Testis (tissue), 3 donors: Measurements from ENCODE around the gene DUSP8. TPM values are rescaled to one million over a fixed set of nuclear protein-coding genes. Genes with fewer than 3 reads are reported as not detected.

ENCODE experiments used
- DNase-seq: peaks from one replicate; pipeline ENCODE4 v3.0.0-alpha.2; 2019
- H3K27ac ChIP-seq, 2 donors: fragments of 200-600 bp; sonication (generic); one replicate each; pipeline ENCODE4 v1.5.1; 2019
- H3K27me3 ChIP-seq: fragments of 200-600 bp; sonication (generic); one replicate; pipeline ENCODE4 v1.5.1; 2019
- H3K36me3 ChIP-seq: fragments of 200-600 bp; sonication (generic); one replicate; pipeline ENCODE4 v1.5.1; 2017; ENCODE audit warnings: low read depth; ENCODE audit errors: missing control alignments
- H3K4me1 ChIP-seq: fragments of 200-600 bp; sonication (generic); one replicate; pipeline ENCODE4 v1.5.1; 2019
- H3K4me3 ChIP-seq, 2 donors: fragments of 200-600 bp; sonication (generic); one replicate each; pipeline ENCODE4 v1.5.1; 2017 to 2019
- H3K9me3 ChIP-seq: fragments of 200-600 bp; sonication (generic); one replicate; pipeline ENCODE4 v1.5.1; 2017
- CTCF ChIP-seq, 3 experiments: fragments of 450-650 bp in 2 of 3; fragments of 200-600 bp in 1 of 3; sonication (generic) in 1 of 3; IDR thresholded peaks; one replicate each; pipeline ENCODE4 v1.5.1; 2016 to 2019; ENCODE audit warnings: antibody characterized with exemption in 3 of 3, mild to moderate bottlenecking in 2 of 3, moderate library complexity in 1 of 3
- POLR2A ChIP-seq: fragments of 450-650 bp; IDR thresholded peaks from one replicate; pipeline ENCODE4 v1.6.1; 2017; ENCODE audit warnings: antibody characterized with exemption, mild to moderate bottlenecking, moderate library complexity
- WGBS, 2 donors: methylation state at CpG; one replicate each; pipeline ENCODE4 v1.1.5; 2018; 5-methylcytosine and 5-hydroxymethylcytosine counted together
- intact Hi-C: fragments of 100-400 bp; cut with DNase I; formaldehyde crosslinking; loops from one replicate; pipeline ENCODE4 v1.15.1; 2023; ENCODE audit warnings: low total_unique reads
- polyA plus RNA-seq: library from polyadenylated mRNA; stranded (reverse); fragments of 350-450 nt; fragmentation: Illumina TruSeq; extraction: RNeasy Lipid Tissue Mini Kit (QIAGEN cat#74804); gene quantifications from one replicate; pipeline ENCODE4 v1.2.3, GENCODE V29; 2014; ENCODE audit warnings: low read depth, low replicate concordance; ENCODE audit not compliant: insufficient read depth
- total RNA-seq, 2 donors: library from RNA; depleted of rRNA; stranded (reverse); fragments of >200 nt; gene quantifications; one replicate each; pipeline ENCODE4 v1.2.3, GENCODE V29; 2016

Gene DUSP8
- total and polyA plus RNA-seq, 3 donors from 2014 or later: 7.0 to 14.4 (median 8.5) TPM

DNA sequence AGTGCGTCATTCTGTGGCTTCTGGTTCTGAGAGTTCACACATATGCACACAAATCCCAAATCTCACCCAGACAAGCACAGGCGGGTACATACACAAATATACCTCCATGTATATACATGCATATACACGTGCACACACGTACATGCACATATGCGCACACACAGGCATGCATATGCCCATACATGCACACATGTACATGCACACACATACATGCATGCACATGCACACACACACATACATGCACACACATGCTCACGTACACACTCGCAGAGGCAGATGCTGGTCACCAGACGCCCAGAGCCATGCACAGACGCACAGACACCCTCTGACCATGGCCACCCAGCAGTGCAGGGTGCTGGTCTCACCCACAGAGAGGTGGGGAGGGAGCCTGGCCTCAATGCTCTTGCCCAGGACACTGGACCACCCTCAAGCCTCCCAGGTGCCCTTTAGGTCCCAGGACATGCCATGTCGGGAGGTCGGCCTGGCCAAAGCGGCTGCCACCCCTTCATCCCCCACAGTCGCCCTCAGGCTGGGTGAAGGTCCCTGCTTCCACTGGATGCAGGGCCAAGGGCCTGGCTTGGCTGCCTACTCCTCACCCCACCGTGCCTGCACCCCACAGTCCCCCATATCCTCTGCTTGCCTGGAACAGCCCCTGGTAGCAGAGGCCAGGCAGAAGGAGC lies 9.5 kb downstream of the DUSP8 start:
- DNase-seq: no peak
- WGBS, 2 donors: 95 to 97% methylated on average over 11 to 12 of the region's 14 CpGs
- H3K27ac ChIP-seq: no peak overlapping the region

GRCh38 chr11:1561955-1562354 lies 10.1 kb downstream of the DUSP8 start:
- Histone ChIP-seq H3K36me3 (no peaks in the 10 kb centered on the region), H3K27ac (no peak overlapping the region), H3K4me3 (no peak overlapping the region), H3K9me3 (no peaks in the 10 kb centered on the region), H3K27me3 (no peaks in the 10 kb centered on the region), H3K4me1 (peaks cover 14% of the 10 kb centered on the region)
- 89 to 100% methylated on average over 1 to 5 of the region's 5 CpGs for WGBS, 2 donors
- no peak for TF ChIP-seq CTCF (IDR thresholded peaks at IDR 0.05)
- TF ChIP-seq POLR2A: no peak
- intact Hi-C loops: no loop called here
- DNase-seq: no peak

More for the DNA sequence above, 9.5 kb downstream of the DUSP8 start:
- intact Hi-C loops: no loop called here
- peaks cover 14% of the 10 kb centered on the region for H3K4me1 ChIP-seq
- H3K4me3 ChIP-seq: no peak overlapping the region
- no peaks in the 10 kb centered on the region for H3K36me3 ChIP-seq
- no peak for TF ChIP-seq CTCF (IDR thresholded peaks at IDR 0.05)
- no peak for TF ChIP-seq POLR2A
- H3K9me3 ChIP-seq: no peaks in the 10 kb centered on the region
- no peaks in the 10 kb centered on the region for H3K27me3 ChIP-seq

- H3K27me3 ChIP-seq: no peaks in the 10 kb centered on the region
- H3K36me3 ChIP-seq: no peaks in the 10 kb centered on the region
- 91 to 100% methylated on average over 4 to 17 of the region's 17 CpGs for WGBS, 2 donors
- H3K27ac ChIP-seq: no peak overlapping the region
- H3K9me3 ChIP-seq: no peaks in the 10 kb centered on the region
- intact Hi-C loops: no loop called here
- no peak for TF ChIP-seq CTCF (IDR thresholded peaks at IDR 0.05)
- TF ChIP-seq POLR2A: no peak
- DNase-seq: no peak
- no peak overlapping the region for H3K4me3 ChIP-seq
- H3K4me1 ChIP-seq: peaks cover 14% of the 10 kb centered on the region
These were observed 10.8 kb downstream of the DUSP8 start for GRCh38 chr11:1561266-1561665.

DNA sequence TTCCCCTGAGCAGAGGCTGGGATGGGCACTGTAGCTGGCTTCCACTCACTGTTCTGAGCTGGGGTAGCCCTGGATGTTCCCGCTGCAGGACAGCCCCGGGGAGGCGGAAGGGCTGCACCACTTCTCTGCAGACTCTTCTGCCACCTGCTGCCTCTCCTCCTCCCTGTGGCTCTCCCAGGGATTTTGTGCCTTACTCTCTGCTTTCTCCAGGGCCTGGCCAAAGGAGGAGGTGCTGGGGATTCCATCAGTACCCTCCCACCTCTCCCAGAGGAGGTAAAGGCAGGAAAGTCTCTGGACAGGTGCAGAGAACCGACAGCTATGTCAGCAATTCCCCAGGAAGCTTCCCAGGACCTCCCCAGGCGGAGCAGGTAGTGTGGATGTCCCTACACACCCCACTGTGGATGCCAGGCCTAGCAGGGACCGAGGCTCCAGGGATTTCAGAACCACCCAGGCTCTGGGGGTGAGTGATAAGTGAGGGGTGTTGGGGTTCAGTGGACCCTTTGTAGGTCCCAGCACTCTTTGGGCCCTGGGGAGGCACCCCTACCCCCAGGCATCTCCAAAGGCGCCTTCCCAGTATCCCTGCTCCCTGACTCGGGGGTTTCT lies 11.3 kb downstream of the DUSP8 start:
- 75 to 94% methylated on average over 8 of the region's 8 CpGs for WGBS, 2 donors
- TF ChIP-seq CTCF (IDR thresholded peaks at IDR 0.05) (no peak), POLR2A (no peak)
- intact Hi-C loops: no loop called here
- Histone ChIP-seq H3K36me3 (no peaks in the 10 kb centered on the region), H3K27me3 (no peaks in the 10 kb centered on the region), H3K4me1 (peaks cover 14% of the 10 kb centered on the region), H3K4me3 (no peak overlapping the region), H3K27ac (no peak overlapping the region), H3K9me3 (no peaks in the 10 kb centered on the region)
- no peak for DNase-seq
